GM18526 (cell line): ENCODE measurements around the gene NRF1.

Experiments used
- POLR2A ChIP-seq: IDR thresholded peaks from 3 replicates; pipeline ENCODE4 v1.6.1; 2011; ENCODE audit not compliant: insufficient read length; ENCODE audit errors: extremely low read depth

NRF1 gene

GRCh38 chr7:129740574-129741410 is 129.3 kb downstream of the NRF1 start:
- no peak for TF ChIP-seq POLR2A

GRCh38 chr7:129741743-129742213 is 130.3 kb downstream of the NRF1 start:
- no peak for TF ChIP-seq POLR2A

- TF ChIP-seq POLR2A, result no peak
Measured at GRCh38 chr7:129742256-129742655, 130.7 kb downstream of the NRF1 start.

GRCh38 chr7:129746857-129747529 is 135.5 kb downstream of the NRF1 start:
- TF ChIP-seq POLR2A, result no peak

- no peak for TF ChIP-seq POLR2A
Measured at GRCh38 chr7:129748356-129749109, 137.0 kb downstream of the NRF1 start.

- TF ChIP-seq POLR2A, result no peak
Measured at GRCh38 chr7:129750091-129750490, 138.6 kb downstream of the NRF1 start.

GRCh38 chr7:129750501-129750900 is 139.0 kb downstream of the NRF1 start:
- no peak for TF ChIP-seq POLR2A

GRCh38 chr7:129751916-129752315 is 140.4 kb downstream of the NRF1 start:
- TF ChIP-seq POLR2A, result no peak

- no peak for TF ChIP-seq POLR2A
Measured at GRCh38 chr7:129752760-129753159, 141.2 kb downstream of the NRF1 start.

GRCh38 chr7:129754406-129754805 is 142.9 kb downstream of the NRF1 start:
- TF ChIP-seq POLR2A, result no peak

- TF ChIP-seq POLR2A, result no peak
Measured at GRCh38 chr7:129757991-129758390, 146.5 kb downstream of the NRF1 start.

GRCh38 chr7:129762387-129762969 is 151.0 kb downstream of the NRF1 start:
- TF ChIP-seq POLR2A, result no peak

- TF ChIP-seq POLR2A, result no peak
Measured at GRCh38 chr7:129764247-129765084, 152.9 kb downstream of the NRF1 start.

GRCh38 chr7:129765352-129765751 is 153.8 kb downstream of the NRF1 start:
- TF ChIP-seq POLR2A, result no peak
